ENCODE measurements around the gene UBE2J2. TPM values are rescaled to one million over a fixed set of nuclear protein-coding genes. Genes with fewer than 3 reads are reported as not detected.

Gene UBE2J2
- total and polyA plus RNA-seq, 2 of the 8 experiments (the other 6 are each of a cell fraction or from before 2014, with no cell fraction given) = 33.6 to 67.9 TPM

DNA sequence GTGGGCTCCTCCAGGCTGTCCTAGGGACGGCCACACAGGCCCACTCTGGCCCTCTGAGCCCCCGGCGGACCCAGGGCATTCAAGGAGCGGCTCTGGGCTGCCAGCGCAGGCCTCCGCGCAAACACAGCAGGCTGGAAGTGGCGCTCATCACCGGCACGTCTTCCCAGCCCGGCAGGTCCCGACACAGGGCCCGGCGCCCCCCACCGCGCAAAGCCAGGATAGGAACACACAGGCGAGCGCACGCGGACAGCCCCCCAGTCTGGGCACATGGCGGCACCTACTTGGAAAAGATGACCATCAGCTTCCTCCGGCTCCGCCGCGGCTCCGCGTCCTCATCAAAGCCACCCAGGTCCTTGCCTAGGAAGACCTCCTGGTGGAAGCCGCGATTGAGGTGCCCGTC lies 45.5 kb downstream of the UBE2J2 start (continued):
- TF ChIP-seq CHD7 (IDR thresholded peaks at IDR 0.05; ENCODE audit: insufficient replicate concordance, low read length) (no peak), SUZ12 (IDR thresholded peaks at IDR 0.05; ENCODE audit: low read length) (no peak), RXRA (IDR thresholded peaks at IDR 0.05; ENCODE audit: insufficient read depth, low read depth, low read length) (no peak), HDAC6 (IDR thresholded peaks at IDR 0.05; ENCODE audit: low read depth, low read length) (no peak), KDM1A (IDR thresholded peaks at IDR 0.05; ENCODE audit: borderline replicate concordance, low read length) (no peak), NANOG (IDR thresholded peaks at IDR 0.05; ENCODE audit: insufficient read depth, low read depth, low read length, poor library complexity, severe bottlenecking) (no peak), CTCF (IDR thresholded peaks at IDR 0.05; ENCODE audit: control extremely low read depth in 1 of 3, insufficient read depth in 1 of 3, low read depth in 1 of 3, low read length in 3 of 3) (no peak)

Measured in H1 (cell line).